Panc1 (cell line): ENCODE data around the gene LTBP3. TPM values are rescaled to one million over a fixed set of nuclear protein-coding genes. Genes with fewer than 3 reads are reported as not detected.

Source experiments
- ATAC-seq: fragments of 200-7000 bp; cut with Tn5 transposase; 2 replicates; pipeline ENCODE4 v1.9.1; 2020; ENCODE audit warnings: mild to moderate bottlenecking, moderate library complexity
- BruUV-seq: library from RNA; stranded (reverse); fragments of 400-500 nt; replicated peaks from 2 replicates; lab custom pipeline; 2021; lab: Mats Ljungman, UMichigan
- CTCF ChIA-PET: fragments of 300-600 bp; sonication (Branson Sonifier 250); formaldehyde crosslinking; loops from one replicate; lab custom pipeline; 2022; ENCODE audit warnings: antibody characterized with exemption; lab: Charles Lee
- POLR2A ChIA-PET: fragments of 300-600 bp; sonication (Branson Sonifier 250); formaldehyde crosslinking; loops from one replicate; lab custom pipeline; 2022; ENCODE audit warnings: antibody characterized with exemption; lab: Charles Lee
- DNase-seq: peaks from one replicate; pipeline ENCODE4 v3.0.0-alpha.2; 2010; ENCODE audit warnings: low read depth, low spot score
- H3K27ac ChIP-seq: 2 replicates; pipeline ENCODE4 v1.5.1; 2011; ENCODE audit warnings: mild to moderate bottlenecking, low read length, inconsistent platforms
- H3K27me3 ChIP-seq: fragments of 200-500 bp; sonication (Bioruptor generic); 2 replicates; pipeline ENCODE4 v1.6.0; 2014; ENCODE audit warnings: low read length, inconsistent platforms; ENCODE audit not compliant: control insufficient read depth, insufficient read depth
- H3K36me3 ChIP-seq: fragments of 200-500 bp; sonication (Bioruptor generic); 2 replicates; pipeline ENCODE4 v1.5.1; 2014; ENCODE audit warnings: inconsistent platforms, mild to moderate bottlenecking, low read length, moderate library complexity; ENCODE audit not compliant: control insufficient read depth, insufficient read depth
- H3K4me1 ChIP-seq: 2 replicates; pipeline ENCODE4 v1.5.1; 2011; ENCODE audit warnings: inconsistent platforms, mild to moderate bottlenecking, low read length, moderate library complexity; ENCODE audit not compliant: control insufficient read depth, insufficient read depth
- H3K4me3 ChIP-seq, 2 experiments: 2 replicates each; pipeline ENCODE4 v1.5.1; 2011 to 2012; ENCODE audit warnings: low read depth in 2 of 2, low read length in 2 of 2, mild to moderate bottlenecking in 2 of 2, inconsistent platforms in 1 of 2, moderate library complexity in 1 of 2
- H3K9me3 ChIP-seq: fragments of 200-500 bp; sonication (Bioruptor generic); 2 replicates; pipeline ENCODE4 v1.5.1; 2014; ENCODE audit warnings: low read depth, mild to moderate bottlenecking, inconsistent platforms, low read length, moderate library complexity; ENCODE audit not compliant: control insufficient read depth, insufficient read depth
- POLR2AphosphoS5 ChIP-seq: IDR thresholded peaks from 2 replicates; pipeline ENCODE4 v1.6.1; 2012; ENCODE audit warnings: mild to moderate bottlenecking, low read depth, low read length, moderate library complexity
- SIN3A ChIP-seq: IDR thresholded peaks from 2 replicates; pipeline ENCODE4 v1.6.1; 2012; ENCODE audit warnings: low read depth, mild to moderate bottlenecking, low read length, moderate library complexity, borderline replicate concordance; ENCODE audit not compliant: insufficient read depth
- TCF7L2 ChIP-seq: IDR thresholded peaks from 2 replicates; pipeline ENCODE4 v1.6.1; 2011; ENCODE audit warnings: mild to moderate bottlenecking, low read depth, low read length, inconsistent platforms
- in situ Hi-C: cut with HindIII; loops from 2 replicates; pipeline ENCODE4 v1.10.0; 2016; ENCODE audit warnings: low sequenced_read_pairs, low pct_unique_long_range_greater_than_20kb
- intact Hi-C: fragments of 100-400 bp; cut with micrococcal nuclease; formaldehyde crosslinking; loops from one replicate; pipeline ENCODE4 v1.10.0; 2022; ENCODE audit not compliant: unreplicated experiment
- total RNA-seq: library from RNA; stranded (reverse); gene quantifications from one replicate; pipeline ENCODE4 v1.2.1, GENCODE V29; 2021; ENCODE audit not compliant: unreplicated experiment
- TF ChIP-seq, protein P1 (sequence below), 2 experiments: IDR thresholded peaks; 2 replicates each; pipeline ENCODE4 v1.6.1; 2011 to 2012; ENCODE audit warnings: low read depth in 2 of 2, control low read depth in 1 of 2, low read length in 1 of 2, mild to moderate bottlenecking in 1 of 2, moderate library complexity in 1 of 2; ENCODE audit not compliant: insufficient read depth in 1 of 2
- TF ChIP-seq, protein P2 (sequence below): fragments of 450-650 bp; IDR thresholded peaks from 2 replicates; pipeline ENCODE4 v1.5.1; 2017; ENCODE audit warnings: mild to moderate bottlenecking

LTBP3 gene
- total RNA-seq, 1 experiment from 2014 or later = 133 TPM

DNA sequence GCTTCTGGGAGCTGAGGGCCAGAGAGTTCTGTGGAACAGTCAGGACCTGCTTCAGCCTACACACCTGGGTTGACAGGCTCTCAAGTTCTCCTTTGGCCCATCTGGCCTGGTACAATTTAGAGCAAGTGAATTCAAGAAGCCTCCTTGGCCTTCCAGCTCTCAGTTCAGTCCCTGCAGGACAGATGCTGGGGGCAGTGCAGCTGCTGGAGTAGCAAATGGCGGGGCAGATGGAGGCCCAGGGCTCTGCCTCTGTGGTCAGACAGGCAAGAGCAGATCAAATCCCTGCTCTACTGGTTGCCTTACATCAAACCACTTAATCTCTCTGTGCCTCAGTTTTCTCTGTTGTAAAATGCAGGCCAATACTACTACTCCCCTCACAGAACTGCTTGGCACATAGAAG lies 46.1 kb upstream of the LTBP3 start:
- ChIA-PET CTCF (no interaction called here), POLR2A (interaction anchor here (0.6 to 0.7 kb wide), 2 partner anchors 14 to 343 kb away, joined by 5 read pairs; no protein-coding TSS in a partner anchor)
- no peak for ATAC-seq
- Histone ChIP-seq H3K27me3 (no peaks in the 10 kb centered on the region), H3K4me1 (no peaks in the 10 kb centered on the region), H3K4me3 (no peak overlapping the region), H3K27ac (no peak overlapping the region), H3K36me3 (peaks cover 11% of the 10 kb centered on the region; the same call in 1 of the 2 replicates), H3K9me3 (no peaks in the 10 kb centered on the region)
- in situ Hi-C loops = no loop called here
- no TSS peak for BruUV-seq
- intact Hi-C loops = no loop called here
- TF ChIP-seq TCF7L2 (no peak), POLR2AphosphoS5 (no peak), SIN3A (no peak)
- TF ChIP-seq, protein P1, sequence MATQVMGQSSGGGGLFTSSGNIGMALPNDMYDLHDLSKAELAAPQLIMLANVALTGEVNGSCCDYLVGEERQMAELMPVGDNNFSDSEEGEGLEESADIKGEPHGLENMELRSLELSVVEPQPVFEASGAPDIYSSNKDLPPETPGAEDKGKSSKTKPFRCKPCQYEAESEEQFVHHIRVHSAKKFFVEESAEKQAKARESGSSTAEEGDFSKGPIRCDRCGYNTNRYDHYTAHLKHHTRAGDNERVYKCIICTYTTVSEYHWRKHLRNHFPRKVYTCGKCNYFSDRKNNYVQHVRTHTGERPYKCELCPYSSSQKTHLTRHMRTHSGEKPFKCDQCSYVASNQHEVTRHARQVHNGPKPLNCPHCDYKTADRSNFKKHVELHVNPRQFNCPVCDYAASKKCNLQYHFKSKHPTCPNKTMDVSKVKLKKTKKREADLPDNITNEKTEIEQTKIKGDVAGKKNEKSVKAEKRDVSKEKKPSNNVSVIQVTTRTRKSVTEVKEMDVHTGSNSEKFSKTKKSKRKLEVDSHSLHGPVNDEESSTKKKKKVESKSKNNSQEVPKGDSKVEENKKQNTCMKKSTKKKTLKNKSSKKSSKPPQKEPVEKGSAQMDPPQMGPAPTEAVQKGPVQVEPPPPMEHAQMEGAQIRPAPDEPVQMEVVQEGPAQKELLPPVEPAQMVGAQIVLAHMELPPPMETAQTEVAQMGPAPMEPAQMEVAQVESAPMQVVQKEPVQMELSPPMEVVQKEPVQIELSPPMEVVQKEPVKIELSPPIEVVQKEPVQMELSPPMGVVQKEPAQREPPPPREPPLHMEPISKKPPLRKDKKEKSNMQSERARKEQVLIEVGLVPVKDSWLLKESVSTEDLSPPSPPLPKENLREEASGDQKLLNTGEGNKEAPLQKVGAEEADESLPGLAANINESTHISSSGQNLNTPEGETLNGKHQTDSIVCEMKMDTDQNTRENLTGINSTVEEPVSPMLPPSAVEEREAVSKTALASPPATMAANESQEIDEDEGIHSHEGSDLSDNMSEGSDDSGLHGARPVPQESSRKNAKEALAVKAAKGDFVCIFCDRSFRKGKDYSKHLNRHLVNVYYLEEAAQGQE (IDR thresholded peaks at IDR 0.05; ENCODE audit: insufficient read depth in 1 of 2, low read depth in 2 of 2, low read length in 1 of 2) = no peak
- TF ChIP-seq, protein P2, sequence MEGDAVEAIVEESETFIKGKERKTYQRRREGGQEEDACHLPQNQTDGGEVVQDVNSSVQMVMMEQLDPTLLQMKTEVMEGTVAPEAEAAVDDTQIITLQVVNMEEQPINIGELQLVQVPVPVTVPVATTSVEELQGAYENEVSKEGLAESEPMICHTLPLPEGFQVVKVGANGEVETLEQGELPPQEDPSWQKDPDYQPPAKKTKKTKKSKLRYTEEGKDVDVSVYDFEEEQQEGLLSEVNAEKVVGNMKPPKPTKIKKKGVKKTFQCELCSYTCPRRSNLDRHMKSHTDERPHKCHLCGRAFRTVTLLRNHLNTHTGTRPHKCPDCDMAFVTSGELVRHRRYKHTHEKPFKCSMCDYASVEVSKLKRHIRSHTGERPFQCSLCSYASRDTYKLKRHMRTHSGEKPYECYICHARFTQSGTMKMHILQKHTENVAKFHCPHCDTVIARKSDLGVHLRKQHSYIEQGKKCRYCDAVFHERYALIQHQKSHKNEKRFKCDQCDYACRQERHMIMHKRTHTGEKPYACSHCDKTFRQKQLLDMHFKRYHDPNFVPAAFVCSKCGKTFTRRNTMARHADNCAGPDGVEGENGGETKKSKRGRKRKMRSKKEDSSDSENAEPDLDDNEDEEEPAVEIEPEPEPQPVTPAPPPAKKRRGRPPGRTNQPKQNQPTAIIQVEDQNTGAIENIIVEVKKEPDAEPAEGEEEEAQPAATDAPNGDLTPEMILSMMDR = no peak
- no peak for DNase-seq

DNA sequence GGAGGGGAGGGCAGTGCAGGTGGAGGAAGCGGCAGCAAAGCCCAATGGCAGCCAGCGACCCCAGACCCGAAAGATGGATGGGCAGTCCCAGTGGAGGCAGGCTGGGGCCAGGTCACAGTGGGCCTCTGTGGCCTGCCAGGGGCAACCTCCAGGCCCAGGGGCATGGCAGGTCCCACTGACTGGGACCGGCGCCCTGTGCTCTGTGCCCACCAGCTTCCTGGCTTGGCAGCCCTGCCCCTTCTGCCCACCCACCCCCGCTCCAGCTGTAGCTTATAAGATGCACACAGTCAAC lies 41.7 kb upstream of the LTBP3 start:
- TF ChIP-seq, protein P1 (IDR thresholded peaks at IDR 0.05; ENCODE audit: insufficient read depth in 1 of 2, low read depth in 2 of 2, low read length in 1 of 2) = peak in 1 of 2 experiments; percentile 22; a peak in 1 of 4 replicates
- no peak for TF ChIP-seq TCF7L2
- Histone ChIP-seq H3K4me3 (no peak overlapping the region), H3K36me3 (peaks cover 2% of the 10 kb centered on the region; the same call in 1 of the 2 replicates), H3K9me3 (no peaks in the 10 kb centered on the region), H3K27me3 (no peaks in the 10 kb centered on the region), H3K27ac (no peak overlapping the region), H3K4me1 (peaks cover 11% of the 10 kb centered on the region; the same call in 1 of the 2 replicates)
- in situ Hi-C loops = no loop called here
- BruUV-seq = no TSS peak
- CTCF ChIA-PET = no interaction called here
- POLR2A ChIA-PET = no interaction called here
- DNase-seq (no peak), ATAC-seq (0 out of 2 replicates have a peak, but pooled peaks have one; percentile 4)
- intact Hi-C loops = no loop called here
